B cell (primary cell): ENCODE data around the gene TPBG. TPM values are rescaled to one million over a fixed set of nuclear protein-coding genes. Genes with fewer than 3 reads are reported as not detected.
"Not testable (repeated sequence)": the region's sequence is repeated elsewhere in the genome, so short reads cannot be mapped to it uniquely, and the experiment has no call there.

Experiments
- ATAC-seq: fragments of 200-7000 bp; cut with Tn5 transposase; one replicate; pipeline ENCODE4 v1.10.0; 2021; ENCODE audit warnings: low read depth, mild to moderate bottlenecking, moderate number of reproducible peaks, moderate library complexity
- CTCF ChIA-PET: fragments of 350-600 bp; sonication (Branson Sonifier 250); formaldehyde crosslinking; loops from one replicate; lab custom pipeline; 2021; ENCODE audit warnings: antibody characterized with exemption, inconsistent platforms; lab: Charles Lee
- POLR2A ChIA-PET: fragments of 350-600 bp; sonication (Branson Sonifier 250); formaldehyde crosslinking; loops from one replicate; lab custom pipeline; 2021; ENCODE audit warnings: antibody characterized with exemption; lab: Charles Lee
- DNase-seq: peaks from one replicate; pipeline ENCODE4 v3.0.0; 2013
- H2AFZ ChIP-seq: 2 replicates; pipeline ENCODE4 v1.6.1; 2012; ENCODE audit warnings: mild to moderate bottlenecking, low read depth, low read length; ENCODE audit not compliant: insufficient read depth, poor library complexity, severe bottlenecking
- H3K27ac ChIP-seq, 2 donors: 1 replicate in 1 of 2; 2 replicates in 1 of 2; pipeline ENCODE4 v1.5.1; 2012 to 2013; ENCODE audit warnings: low read length in 2 of 2, mild to moderate bottlenecking in 2 of 2, moderate library complexity in 1 of 2
- H3K27me3 ChIP-seq, 4 experiments: fragments of 200-600 bp in 1 of 4; sonication (generic) in 1 of 4; replicated peaks in 1 of 4; 1 replicate in 2 of 4; 2 replicates in 2 of 4; pipeline versions ENCODE4 v1.6.1 to v1.7.0; 2013 to 2016; ENCODE audit warnings: low read length in 3 of 4, mild to moderate bottlenecking in 2 of 4, mixed read lengths in 1 of 4, moderate library complexity in 1 of 4; ENCODE audit not compliant: insufficient read depth in 4 of 4, control insufficient read depth in 3 of 4; ENCODE audit errors: control extremely low read depth in 1 of 4
- H3K36me3 ChIP-seq, 2 experiments: replicated peaks in 1 of 2; 1 replicate in 1 of 2; 2 replicates in 1 of 2; pipeline versions ENCODE4 v1.6.1 to v1.7.1; 2013; ENCODE audit warnings: low read length in 1 of 2; ENCODE audit not compliant: insufficient read depth in 2 of 2, control insufficient read depth in 1 of 2; ENCODE audit errors: control extremely low read depth in 1 of 2, extremely low read depth in 1 of 2
- H3K4me1 ChIP-seq, 2 donors: fragments of 200-600 bp in 1 of 2; sonication (generic) in 1 of 2; 1 replicate in 1 of 2; 2 replicates in 1 of 2; pipeline versions ENCODE4 v1.5.1 to v1.6.1; 2013 to 2017; ENCODE audit warnings: low read length in 2 of 2; ENCODE audit not compliant: control insufficient read depth in 2 of 2, insufficient read depth in 2 of 2
- H3K4me2 ChIP-seq: replicated peaks from 2 replicates; pipeline ENCODE3; 2012; ENCODE audit warnings: mild to moderate bottlenecking, low read depth, low read length; ENCODE audit not compliant: poor library complexity, severe bottlenecking
- H3K4me3 ChIP-seq, 5 experiments: fragments of 200-600 bp in 1 of 5; sonication (generic) in 1 of 5; 1 replicate in 3 of 5; 2 replicates in 2 of 5; pipeline versions ENCODE4 v1.5.1 to v1.7.0; 2011 to 2016; ENCODE audit warnings: low read length in 4 of 5, mild to moderate bottlenecking in 4 of 5, low read depth in 2 of 5, control low read depth in 1 of 5, moderate library complexity in 1 of 5; ENCODE audit not compliant: insufficient read depth in 1 of 5; ENCODE audit errors: control extremely low read depth in 1 of 5, extremely low read depth in 1 of 5
- H3K79me2 ChIP-seq: fragments of 200-600 bp; sonication (generic); one replicate; pipeline ENCODE4 v1.6.0; 2016; ENCODE audit warnings: low read length; ENCODE audit not compliant: control insufficient read depth, insufficient read depth
- H3K9ac ChIP-seq: fragments of 200-600 bp; sonication (generic); 2 replicates; pipeline ENCODE4 v1.6.1; 2017; ENCODE audit warnings: mild to moderate bottlenecking, low read length, moderate library complexity
- H3K9me3 ChIP-seq, 3 donors: one replicate each; pipeline versions ENCODE4 v1.6.1 to v1.7.1; 2013; ENCODE audit warnings: low read length in 2 of 3; ENCODE audit not compliant: control insufficient read depth in 2 of 3, insufficient read depth in 1 of 3; ENCODE audit errors: control extremely low read depth in 1 of 3
- H4K20me1 ChIP-seq: 2 replicates; pipeline ENCODE4 v1.6.0; 2012; ENCODE audit warnings: mild to moderate bottlenecking, low read length; ENCODE audit not compliant: insufficient read depth, control insufficient read depth, poor library complexity, severe bottlenecking
- H3K27ac Mint-ChIP-seq: one replicate; pipeline ENCODE4 v1.8.0; 2021; ENCODE audit warnings: mixed read lengths
- H3K27me3 Mint-ChIP-seq: one replicate; pipeline ENCODE4 v1.8.0; 2021; ENCODE audit warnings: mixed read lengths
- H3K4me1 Mint-ChIP-seq: one replicate; pipeline ENCODE4 v1.8.0; 2021; ENCODE audit warnings: mixed read lengths
- H3K4me3 Mint-ChIP-seq: one replicate; pipeline ENCODE4 v1.8.0; 2021; ENCODE audit warnings: mixed read lengths
- H3K9me3 Mint-ChIP-seq: one replicate; pipeline ENCODE4 v1.8.0; 2022; ENCODE audit warnings: mixed read lengths; ENCODE audit not compliant: insufficient read depth
- CTCF ChIP-seq: fragments of 200-600 bp; IDR thresholded peaks from one replicate; pipeline ENCODE4 v1.8.0; 2022; ENCODE audit warnings: antibody characterized with exemption, mild to moderate bottlenecking
- EZH2 ChIP-seq: IDR thresholded peaks from 2 replicates; pipeline ENCODE4 v1.6.1; 2012; ENCODE audit warnings: borderline replicate concordance, low read depth, mild to moderate bottlenecking, moderate library complexity, low read length; ENCODE audit not compliant: insufficient read depth, poor library complexity, severe bottlenecking
- WGBS: methylation state at CpG from one replicate; pipeline ENCODE4 v1.1.5; 2013; ENCODE audit warnings: missing lambda C conversion rate; ENCODE audit not compliant: insufficient coverage; 5-methylcytosine and 5-hydroxymethylcytosine counted together
- intact Hi-C: fragments of 100-400 bp; cut with micrococcal nuclease; formaldehyde crosslinking; loops from one replicate; pipeline ENCODE4 v1.10.0; 2022
- polyA plus RNA-seq: library from polyadenylated mRNA; depleted of rRNA; stranded (reverse); fragments of >200 nt; gene quantifications from 2 replicates; pipeline ENCODE4 v1.2.3, GENCODE V29; 2012
- total RNA-seq, 2 donors: library from RNA; stranded (reverse); fragments of 120-200 nt in 1 of 2; gene quantifications; 1 replicate in 1 of 2; 2 replicates in 1 of 2; pipeline versions ENCODE4 v1.2.3 to v1.2.4, GENCODE V29; 2013 to 2022

TPBG gene
- total and polyA plus RNA-seq, 2 donors (not counting 1 experiment from before 2014, with no cell fraction given), result 0.03 TPM; not detected in 1

DNA sequence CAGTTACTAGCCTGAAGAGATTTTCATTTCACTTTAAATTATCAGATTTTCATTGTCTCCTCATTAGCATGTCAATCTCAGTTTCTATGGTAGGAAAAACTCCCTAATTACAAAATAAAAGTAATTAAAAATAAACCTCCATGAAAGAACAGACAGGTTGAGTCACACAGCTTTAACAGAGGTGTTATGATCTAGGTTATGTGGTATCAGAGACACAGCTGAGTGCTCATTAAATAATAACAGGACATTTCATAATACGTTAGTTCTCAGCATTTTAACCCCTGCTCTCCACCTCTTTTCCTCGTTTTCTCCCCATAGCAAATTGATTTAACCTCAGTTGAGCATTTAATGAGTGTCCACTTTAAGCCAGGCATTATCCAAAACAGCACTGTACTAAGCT is 21.9 kb downstream of the TPBG start:
- 79% methylated on average over 2 of the region's 2 CpGs for WGBS
- Mint-ChIP-seq H3K27ac (no peak overlapping the region), H3K27me3 (no peaks in the 10 kb centered on the region), H3K9me3 (no peaks in the 10 kb centered on the region), H3K4me1 (no peaks in the 10 kb centered on the region), H3K4me3 (no peak overlapping the region)
- ChIA-PET CTCF (no interaction called here), POLR2A (no interaction called here)
- no peaks in the 10 kb centered on the region for H3K4me1 ChIP-seq
- ATAC-seq (no peak), DNase-seq (no peak)
- no peak overlapping the region for H3K4me3 ChIP-seq
- H4K20me1 ChIP-seq, result no peaks in the 10 kb centered on the region
- no peaks in the 10 kb centered on the region for H3K36me3 ChIP-seq
- intact Hi-C loops, result no loop called here
- no peak overlapping the region for H2AFZ ChIP-seq
- no peak for TF ChIP-seq CTCF
- no peak for TF ChIP-seq EZH2
- H3K27ac ChIP-seq, result no peak overlapping the region
- no peaks in the 10 kb centered on the region for H3K27me3 ChIP-seq
- no peak overlapping the region for H3K4me2 ChIP-seq
- no peak overlapping the region for H3K9ac ChIP-seq
- no peaks in the 10 kb centered on the region for H3K9me3 ChIP-seq
- no peaks in the 10 kb centered on the region for H3K79me2 ChIP-seq

DNA sequence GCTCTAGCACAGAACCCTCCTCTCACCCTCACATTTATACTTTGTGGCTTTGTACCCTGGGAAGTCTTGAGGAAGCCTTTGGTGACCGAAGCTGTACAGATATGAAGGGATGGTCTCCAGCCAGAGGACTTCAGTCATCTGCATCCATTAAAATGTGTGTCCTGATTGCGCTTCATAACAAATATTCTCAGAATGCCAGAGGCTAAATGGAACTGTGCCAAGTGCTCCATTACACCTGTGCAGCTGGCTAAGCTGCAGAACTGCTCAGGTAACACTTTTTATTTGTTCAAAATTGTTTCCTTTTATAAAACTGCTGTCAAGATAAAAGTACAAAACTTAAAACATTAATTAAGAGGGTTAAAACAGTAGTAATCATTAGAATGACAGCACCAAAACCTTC is 22.3 kb downstream of the TPBG start:
- intact Hi-C loops, result no loop called here
- WGBS, result 100% methylated on average over 2 of the region's 2 CpGs
- no peak overlapping the region for H3K27ac ChIP-seq
- no peak for DNase-seq
- POLR2A ChIA-PET, result no interaction called here
- H3K4me1 ChIP-seq, result no peaks in the 10 kb centered on the region
- CTCF ChIA-PET, result no interaction called here
- H3K27me3 ChIP-seq, result no peaks in the 10 kb centered on the region
- Mint-ChIP-seq H3K27me3 (no peaks in the 10 kb centered on the region), H3K9me3 (no peaks in the 10 kb centered on the region), H3K4me1 (no peaks in the 10 kb centered on the region), H3K27ac (no peak overlapping the region), H3K4me3 (no peak overlapping the region)
- H2AFZ ChIP-seq, result no peak overlapping the region
- no peaks in the 10 kb centered on the region for H3K9me3 ChIP-seq
- no peak overlapping the region for H3K4me3 ChIP-seq
- TF ChIP-seq EZH2 (no peak), CTCF (no peak)
- no peak overlapping the region for H3K4me2 ChIP-seq
- no peaks in the 10 kb centered on the region for H3K36me3 ChIP-seq
- H4K20me1 ChIP-seq, result no peaks in the 10 kb centered on the region
- no peaks in the 10 kb centered on the region for H3K79me2 ChIP-seq
- H3K9ac ChIP-seq, result no peak overlapping the region
- ATAC-seq, result no peak

DNA sequence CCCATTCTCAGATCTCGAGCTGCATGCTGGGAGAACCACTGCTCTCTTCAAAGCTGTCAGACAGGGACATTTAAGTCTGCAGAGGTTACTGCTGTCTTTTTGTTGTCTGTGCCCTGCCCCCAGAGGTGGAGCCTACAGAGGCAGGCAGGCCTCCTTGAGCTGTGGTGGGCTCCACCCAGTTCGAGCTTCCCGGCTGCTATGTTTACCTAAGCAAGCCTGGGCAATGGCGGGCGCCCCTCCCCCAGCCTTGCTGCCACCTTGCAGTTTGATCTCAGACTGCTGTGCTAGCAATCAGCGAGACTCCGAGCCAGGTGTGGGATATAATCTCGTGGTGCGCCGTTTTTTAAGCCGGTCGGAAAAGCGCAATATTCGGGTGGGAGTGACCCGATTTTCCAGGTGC is 31.2 kb downstream of the TPBG start:
- intact Hi-C loops, H3K9ac ChIP-seq, H3K79me2 ChIP-seq, H3K27ac ChIP-seq, CTCF ChIA-PET, H3K9me3 ChIP-seq, H2AFZ ChIP-seq, POLR2A ChIA-PET, DNase-seq, H3K4me3 ChIP-seq, H3K4me3 Mint-ChIP-seq, H3K27me3 ChIP-seq, H4K20me1 ChIP-seq, H3K9me3 Mint-ChIP-seq, ATAC-seq, H3K4me2 ChIP-seq, H3K27me3 Mint-ChIP-seq, H3K36me3 ChIP-seq, H3K27ac Mint-ChIP-seq, H3K4me1 ChIP-seq, H3K4me1 Mint-ChIP-seq: not testable (repeated sequence)
- 92% methylated on average over 11 of the region's 15 CpGs for WGBS
